Lower leg skin (tissue), 3 donors: ENCODE results near the gene EFCAB7.

ENCODE experiments used
- CTCF ChIP-seq, 3 donors: fragments of 450-650 bp; IDR thresholded peaks; one replicate each; pipeline ENCODE4 v1.5.1; 2016; ENCODE audit warnings: antibody characterized with exemption in 3 of 3, mild to moderate bottlenecking in 3 of 3, moderate library complexity in 2 of 3
- POLR2A ChIP-seq, 2 donors: fragments of 450-650 bp; IDR thresholded peaks; one replicate each; pipeline ENCODE4 v1.6.1; 2016 to 2017; ENCODE audit warnings: antibody characterized with exemption in 2 of 2, mild to moderate bottlenecking in 1 of 2, moderate library complexity in 1 of 2

- TF ChIP-seq CTCF (IDR thresholded peaks at IDR 0.05) (no peak), POLR2A (IDR thresholded peaks at IDR 0.05) (no peak)
Measured at GRCh38 chr1:63575340-63575826, 52.1 kb downstream of the EFCAB7 start.
